ENCODE data around the gene CMTM2.

- TF ChIP-seq SUZ12 (IDR thresholded peaks at IDR 0.05; ENCODE audit: extremely low read depth, insufficient read depth, insufficient read length), result no peak
- TF ChIP-seq ZNF274 (IDR thresholded peaks at IDR 0.05; ENCODE audit: low read depth, low read length), result no peak
These were observed 37.8 kb downstream of the CMTM2 start for GRCh38 chr16:66617010-66617434.
